Fibroblast of lung (primary cell): ENCODE results near the gene CRY1. TPM values are rescaled to one million over a fixed set of nuclear protein-coding genes. Genes with fewer than 3 reads are reported as not detected.

Source experiments
- DNase-seq, 2 donors: peaks; one replicate each; pipeline versions ENCODE4 v3.0.0 to v3.0.0-alpha.2; 2010; ENCODE audit warnings: low read depth in 2 of 2
- H2AFZ ChIP-seq: 2 replicates; pipeline ENCODE4 v1.5.1; 2012; ENCODE audit warnings: low read length, control low read depth, inconsistent platforms
- H3K27ac ChIP-seq: 2 replicates; pipeline ENCODE4 v1.5.1; 2011; ENCODE audit warnings: low read length, control low read depth; ENCODE audit not compliant: insufficient read depth
- H3K27me3 ChIP-seq: 2 replicates; pipeline ENCODE4 v1.5.1; 2011; ENCODE audit warnings: mild to moderate bottlenecking, low read length; ENCODE audit not compliant: control insufficient read depth, insufficient read depth
- H3K36me3 ChIP-seq: 2 replicates; pipeline ENCODE4 v1.5.1; 2011; ENCODE audit warnings: low read length; ENCODE audit not compliant: control insufficient read depth, insufficient read depth
- H3K4me1 ChIP-seq: 2 replicates; pipeline ENCODE4 v1.5.1; 2011; ENCODE audit warnings: low read length; ENCODE audit not compliant: control insufficient read depth, insufficient read depth; ENCODE audit errors: extremely low read depth
- H3K4me2 ChIP-seq: 2 replicates; pipeline ENCODE4 v1.5.1; 2011; ENCODE audit warnings: low read length, control low read depth; ENCODE audit not compliant: insufficient read depth; ENCODE audit errors: extremely low read depth
- H3K4me3 ChIP-seq, 4 experiments: fragments of 200-600 bp in 1 of 4; sonication (generic) in 1 of 4; replicated peaks in 1 of 4; 2 replicates each; pipeline ENCODE4 v1.5.1; 2011 to 2016; ENCODE audit warnings: low read length in 4 of 4, low read depth in 3 of 4, mild to moderate bottlenecking in 3 of 4, control low read depth in 2 of 4, inconsistent platforms in 1 of 4, mixed read lengths in 1 of 4; ENCODE audit not compliant: insufficient read depth in 1 of 4; ENCODE audit errors: control extremely low read depth in 1 of 4
- H3K79me2 ChIP-seq: 2 replicates; pipeline ENCODE4 v1.5.1; 2012; ENCODE audit warnings: mild to moderate bottlenecking, low read length, inconsistent platforms; ENCODE audit not compliant: control insufficient read depth, insufficient read depth
- H3K9ac ChIP-seq: 2 replicates; pipeline ENCODE4 v1.5.1; 2011; ENCODE audit warnings: mild to moderate bottlenecking, low read length, control low read depth; ENCODE audit not compliant: insufficient read depth
- H3K9me3 ChIP-seq: 2 replicates; pipeline ENCODE4 v1.5.1; 2012; ENCODE audit warnings: low read depth, low read length; ENCODE audit not compliant: control insufficient read depth, insufficient read depth
- H4K20me1 ChIP-seq: 2 replicates; pipeline ENCODE4 v1.5.1; 2011; ENCODE audit warnings: low read length; ENCODE audit not compliant: control insufficient read depth, insufficient read depth; ENCODE audit errors: extremely low read depth
- CTCF ChIP-seq, 2 donors: IDR thresholded peaks in 1 of 2; conservative IDR thresholded peaks in 1 of 2; 1 replicate in 1 of 2; 2 replicates in 1 of 2; pipeline ENCODE4 v1.5.1; 2011 to 2012; ENCODE audit warnings: low read length in 2 of 2, control low read depth in 1 of 2, inconsistent platforms in 1 of 2, low read depth in 1 of 2, mild to moderate bottlenecking in 1 of 2
- EZH2 ChIP-seq: IDR thresholded peaks from 2 replicates; pipeline ENCODE4 v1.5.1; 2012; ENCODE audit warnings: low read length, control low read depth, mild to moderate bottlenecking; ENCODE audit errors: missing control alignments
- polyA plus RNA-seq, 2 donors: library from polyadenylated mRNA; depleted of rRNA in 1 of 2; stranded (reverse) in 1 of 2; unstranded in 1 of 2; fragments of >200 nt; gene quantifications; 2 replicates each; pipeline ENCODE4 v1.2.1, GENCODE V29; 2011 to 2012; ENCODE audit warnings: missing spikeins in 1 of 2
- total RNA-seq: library from RNA; depleted of rRNA; stranded (reverse); fragments of >200 nt; gene quantifications from 2 replicates; pipeline ENCODE4 v1.2.1, GENCODE V29; 2014

Gene CRY1
- total and polyA plus RNA-seq, 2 donors (not counting 1 experiment from before 2014, with no cell fraction given) = 9.6 to 12.9 TPM

DNA sequence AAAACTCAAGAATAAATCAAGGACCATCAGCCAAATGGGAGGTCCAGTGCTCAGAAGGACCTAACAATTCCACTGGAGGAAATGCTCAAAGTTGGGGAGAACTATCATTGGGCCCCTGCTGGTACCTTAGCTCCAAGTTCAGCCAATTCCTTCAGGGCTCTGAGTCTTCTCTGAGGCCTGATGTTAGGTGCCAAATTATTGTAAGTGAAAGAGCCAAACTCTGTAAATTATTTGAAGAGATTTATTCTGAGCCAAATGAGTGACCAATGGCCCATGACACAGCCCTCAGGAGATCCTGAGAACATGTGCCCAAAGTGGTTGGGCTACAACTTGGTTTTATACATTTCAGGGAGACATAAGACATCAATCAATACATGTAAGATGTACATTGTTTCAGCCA lies 145.9 kb downstream of the CRY1 start:
- TF ChIP-seq EZH2 = no peak
- TF ChIP-seq CTCF (conservative IDR thresholded peaks at IDR 0.05 in 1 of 2, IDR thresholded peaks at IDR 0.05 in 1 of 2; ENCODE audit: low read depth in 1 of 2, low read length in 2 of 2) = no peak
- Histone ChIP-seq H3K36me3 (no peaks in the 10 kb centered on the region), H3K27ac (no peak overlapping the region), H3K4me3 (no peak overlapping the region), H2AFZ (no peak overlapping the region), H3K4me2 (no peak overlapping the region), H3K27me3 (no peaks in the 10 kb centered on the region), H3K4me1 (no peaks in the 10 kb centered on the region), H4K20me1 (no peaks in the 10 kb centered on the region), H3K9ac (no peak overlapping the region), H3K9me3 (no peaks in the 10 kb centered on the region), H3K79me2 (no peaks in the 10 kb centered on the region)
- no peak for DNase-seq

DNA sequence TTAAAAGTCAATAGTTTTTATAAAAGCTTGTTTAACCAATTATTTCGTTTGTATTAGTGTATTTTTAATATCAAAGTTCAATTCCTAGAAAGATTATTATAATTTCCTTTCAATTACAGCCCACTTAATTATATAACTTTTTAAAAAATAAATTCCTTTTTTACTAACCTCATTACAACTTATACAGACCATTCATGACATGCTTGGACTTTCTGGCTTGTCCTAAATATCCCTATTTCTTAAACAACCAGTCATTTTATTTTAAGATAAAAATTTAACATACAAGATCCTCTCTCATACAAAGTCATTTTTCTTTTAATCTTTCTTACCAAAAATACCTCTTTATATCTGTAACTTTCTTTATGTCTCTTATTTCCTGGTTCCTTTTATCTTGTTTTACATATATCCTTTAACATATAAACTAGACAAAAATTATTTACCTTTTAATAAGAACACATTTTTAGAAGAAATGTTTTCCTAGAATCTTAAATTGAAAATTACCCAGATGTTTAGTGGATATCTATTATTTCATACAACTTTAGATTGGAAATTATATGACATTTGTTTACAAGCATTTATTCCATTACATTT lies 148.0 kb downstream of the CRY1 start:
- TF ChIP-seq EZH2 (no peak), CTCF (conservative IDR thresholded peaks at IDR 0.05 in 1 of 2, IDR thresholded peaks at IDR 0.05 in 1 of 2; ENCODE audit: low read depth in 1 of 2, low read length in 2 of 2) (no peak)
- H3K79me2 ChIP-seq = no peaks in the 10 kb centered on the region

DNA sequence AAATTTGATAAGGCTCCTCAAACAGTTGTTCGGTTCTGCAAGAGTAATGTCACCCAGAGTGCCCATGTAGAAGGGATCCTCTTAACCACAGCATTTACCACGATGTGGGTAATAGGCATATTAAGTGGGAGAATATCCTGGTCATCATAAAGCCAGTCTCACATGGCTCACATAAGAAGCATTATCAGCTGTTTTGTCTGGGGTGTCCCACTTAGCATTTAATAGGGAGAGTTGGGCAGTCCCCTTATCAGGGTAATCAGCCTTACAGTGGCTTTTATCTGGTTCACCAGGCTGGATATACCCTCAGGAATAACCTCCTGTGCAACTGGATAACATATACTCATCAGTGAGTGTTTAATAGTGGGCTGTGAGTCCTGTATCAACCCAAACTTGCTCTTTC lies 150.6 kb downstream of the CRY1 start:
- H4K20me1 ChIP-seq = no peaks in the 10 kb centered on the region
- H3K4me2 ChIP-seq = no peak overlapping the region
- H3K4me1 ChIP-seq = no peaks in the 10 kb centered on the region
- H3K79me2 ChIP-seq = no peaks in the 10 kb centered on the region
- DNase-seq = no peak
- no peak overlapping the region for H3K27ac ChIP-seq
- H3K4me3 ChIP-seq = no peak overlapping the region
- no peaks in the 10 kb centered on the region for H3K9me3 ChIP-seq
- H3K27me3 ChIP-seq = no peaks in the 10 kb centered on the region
- no peak for TF ChIP-seq EZH2
- TF ChIP-seq CTCF (conservative IDR thresholded peaks at IDR 0.05 in 1 of 2, IDR thresholded peaks at IDR 0.05 in 1 of 2; ENCODE audit: low read depth in 1 of 2, low read length in 2 of 2) = no peak
- no peaks in the 10 kb centered on the region for H3K36me3 ChIP-seq
- H2AFZ ChIP-seq = no peak overlapping the region
- no peak overlapping the region for H3K9ac ChIP-seq

More for the DNA sequence above, 148.0 kb downstream of the CRY1 start:
- Histone ChIP-seq H2AFZ (no peak overlapping the region), H3K27ac (no peak overlapping the region), H3K9me3 (no peaks in the 10 kb centered on the region), H3K9ac (no peak overlapping the region), H3K4me2 (no peak overlapping the region), H3K27me3 (no peaks in the 10 kb centered on the region), H3K36me3 (no peaks in the 10 kb centered on the region), H3K4me3 (no peak overlapping the region), H4K20me1 (no peaks in the 10 kb centered on the region), H3K4me1 (no peaks in the 10 kb centered on the region)
- no peak for DNase-seq
